ENCODE results near the gene PLXND1.
"Not testable (repeated sequence)": the region's sequence is repeated elsewhere in the genome, so short reads cannot be mapped to it uniquely, and the experiment has no call there.

Gene PLXND1

DNA sequence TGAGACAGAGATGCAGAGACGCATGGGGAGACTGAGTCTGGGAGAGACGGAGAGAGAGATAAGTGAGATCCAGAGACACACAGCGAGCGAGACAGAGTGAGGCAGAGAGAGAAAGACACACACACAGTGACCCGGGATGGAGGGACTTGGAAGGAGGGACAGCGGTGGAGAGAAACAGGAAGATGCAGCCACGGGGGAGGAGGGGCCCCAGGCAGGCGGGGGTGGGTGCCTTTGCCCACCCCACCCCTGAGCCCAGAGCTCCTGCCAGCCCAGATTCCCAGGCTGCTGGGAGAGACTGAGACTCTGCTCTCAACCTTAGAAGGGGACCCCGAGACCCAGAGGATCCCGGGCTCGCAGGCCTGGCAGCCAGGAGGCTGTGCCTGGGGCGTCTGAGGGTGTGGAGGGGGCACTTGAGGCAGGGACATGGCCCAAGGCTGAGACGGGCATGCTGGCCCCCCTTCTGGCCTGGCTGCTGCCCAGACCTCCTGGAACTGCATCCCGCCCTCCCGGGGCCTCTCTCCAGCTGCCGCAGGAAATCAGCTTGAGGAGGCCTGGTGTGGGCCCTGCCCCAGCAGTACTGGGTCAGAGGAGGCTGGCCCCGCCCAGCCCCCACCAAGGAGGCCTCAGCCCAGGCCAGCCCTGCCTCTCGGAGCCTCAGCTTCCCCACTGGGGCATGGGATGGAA is 45.4 kb downstream of the PLXND1 start:
- peak; percentile 3 for DNase-seq

DNA sequence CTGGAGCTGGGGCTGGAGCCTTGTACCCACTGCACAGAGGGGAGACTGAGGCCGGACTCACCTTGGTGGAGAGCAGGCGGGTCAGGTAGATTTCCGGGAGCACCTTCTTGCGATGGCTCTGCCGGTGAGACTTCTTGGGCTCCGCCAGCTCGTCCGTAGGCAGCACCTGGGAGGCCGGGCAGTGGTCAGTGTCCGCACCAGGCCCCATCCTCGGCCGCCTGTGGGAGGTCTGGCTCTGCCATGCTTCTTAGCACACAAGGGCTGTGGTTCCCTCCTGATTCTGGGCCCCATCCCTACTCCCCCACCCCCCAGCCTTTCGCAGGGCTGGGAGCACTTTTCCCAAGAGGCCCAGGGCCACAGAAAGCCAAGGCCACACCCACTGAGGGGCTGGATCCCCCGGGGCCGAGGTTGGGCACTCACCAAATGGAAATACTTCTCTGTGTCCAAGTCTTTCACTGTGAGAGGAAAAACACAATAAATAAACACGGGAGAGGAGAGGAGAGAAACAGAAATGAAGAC is 46.1 kb downstream of the PLXND1 start:
- DNase-seq: no peak

DNA sequence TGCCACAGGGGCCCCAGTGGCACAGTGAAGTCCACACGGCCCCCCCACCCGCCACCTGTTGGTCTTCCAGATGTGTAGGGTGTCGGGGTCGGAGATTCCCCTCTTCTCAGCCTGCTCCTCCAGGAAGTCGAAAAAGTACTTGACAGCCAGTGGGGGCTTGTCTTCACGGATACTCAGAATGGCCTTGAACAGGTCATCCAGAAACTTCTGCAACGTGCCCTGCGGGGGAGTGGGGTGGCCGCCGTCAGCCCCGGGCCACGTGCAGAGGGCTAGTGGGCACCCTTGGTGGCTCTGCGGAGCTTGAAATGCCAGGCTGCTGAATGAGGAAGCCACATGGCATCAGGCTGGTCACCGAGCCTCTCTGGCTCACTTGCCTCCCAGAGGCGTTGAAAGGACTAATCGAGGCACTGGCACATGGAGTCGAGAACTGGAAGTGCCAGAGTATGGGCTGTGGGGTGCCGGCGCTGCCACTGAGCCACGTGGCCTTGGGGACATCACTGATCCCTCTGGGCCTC is 46.9 kb downstream of the PLXND1 start:
- DNase-seq: no peak

DNA sequence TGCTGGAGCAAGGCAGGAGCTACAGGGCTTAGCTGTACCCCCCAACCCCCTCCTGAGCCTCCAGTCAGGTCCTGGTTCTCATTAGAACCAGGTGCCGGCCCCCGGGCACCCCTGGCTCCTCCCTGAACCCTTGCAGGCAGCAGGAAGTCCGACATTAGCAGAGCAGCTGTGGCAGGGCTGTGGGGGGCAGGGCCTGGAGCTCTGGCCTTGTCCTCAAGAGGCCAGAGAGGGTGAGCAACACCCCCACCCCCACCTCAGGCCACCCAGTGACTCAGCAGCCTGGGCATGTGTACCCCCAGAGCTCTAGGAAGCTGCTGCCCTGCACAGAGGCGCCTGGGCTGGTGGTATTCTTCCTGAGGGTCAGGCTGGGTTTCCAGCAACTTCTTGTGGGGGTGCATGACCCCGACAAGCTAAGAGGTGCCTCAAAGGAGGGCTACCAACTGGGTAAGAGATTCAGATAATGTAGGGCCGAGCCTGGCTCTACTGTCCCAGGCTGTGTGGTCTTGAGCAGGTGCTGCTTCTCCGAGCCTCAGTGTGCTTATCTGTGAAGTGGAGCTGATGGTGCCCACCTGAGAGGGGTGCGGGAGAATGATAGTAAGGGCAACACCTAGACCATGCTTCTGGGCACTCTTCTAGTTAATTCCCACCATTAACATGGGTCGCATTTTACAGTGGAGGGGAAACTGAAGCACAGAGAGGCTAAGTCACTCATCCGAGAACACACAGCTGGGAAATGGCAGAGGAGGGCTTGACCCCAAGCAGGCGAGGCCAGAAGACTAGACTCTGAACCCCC is 47.5 kb downstream of the PLXND1 start:
- DNase-seq: no peak

GRCh38 chr3:129558081-129558771 is 48.2 kb downstream of the PLXND1 start:
- DNase-seq: no peak

GRCh38 chr3:129557548-129557894 is 49.0 kb downstream of the PLXND1 start:
- DNase-seq: no peak

DNA sequence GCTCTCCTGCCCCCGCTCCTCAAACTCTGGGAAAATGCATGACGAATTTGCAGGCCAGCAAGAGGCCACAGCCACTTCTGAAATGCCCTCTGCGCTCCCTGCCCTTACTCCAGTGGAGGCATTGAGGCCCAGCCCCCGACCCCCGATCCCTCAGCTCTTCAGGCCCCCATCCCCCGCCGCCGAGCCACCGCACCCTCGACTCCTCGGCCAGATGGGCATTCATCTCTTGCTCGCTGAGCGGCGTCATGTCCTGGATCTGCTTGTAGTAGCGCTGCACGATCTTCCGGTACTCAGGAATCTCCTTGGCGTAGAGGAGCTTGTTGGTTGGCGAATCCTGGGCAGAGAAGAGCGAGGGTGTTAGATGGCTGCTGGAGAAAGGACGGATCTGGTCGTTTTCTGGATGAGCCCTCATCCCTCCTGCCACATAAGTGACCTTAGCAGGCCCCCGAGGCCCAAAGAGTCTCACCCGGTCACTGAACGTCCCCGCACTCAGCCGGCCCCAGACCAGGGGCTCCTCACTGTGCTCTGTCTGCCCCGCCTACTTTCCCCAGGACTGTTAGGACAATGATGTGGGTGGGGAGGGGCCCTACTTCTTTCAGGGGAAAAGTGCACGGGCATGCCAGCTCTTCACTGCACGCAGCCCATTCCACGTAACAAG is 49.5 kb downstream of the PLXND1 start:
- DNase-seq: no peak

- DNase-seq: no peak
These were observed 50.1 kb downstream of the PLXND1 start for GRCh38 chr3:129556358-129556695.

DNA sequence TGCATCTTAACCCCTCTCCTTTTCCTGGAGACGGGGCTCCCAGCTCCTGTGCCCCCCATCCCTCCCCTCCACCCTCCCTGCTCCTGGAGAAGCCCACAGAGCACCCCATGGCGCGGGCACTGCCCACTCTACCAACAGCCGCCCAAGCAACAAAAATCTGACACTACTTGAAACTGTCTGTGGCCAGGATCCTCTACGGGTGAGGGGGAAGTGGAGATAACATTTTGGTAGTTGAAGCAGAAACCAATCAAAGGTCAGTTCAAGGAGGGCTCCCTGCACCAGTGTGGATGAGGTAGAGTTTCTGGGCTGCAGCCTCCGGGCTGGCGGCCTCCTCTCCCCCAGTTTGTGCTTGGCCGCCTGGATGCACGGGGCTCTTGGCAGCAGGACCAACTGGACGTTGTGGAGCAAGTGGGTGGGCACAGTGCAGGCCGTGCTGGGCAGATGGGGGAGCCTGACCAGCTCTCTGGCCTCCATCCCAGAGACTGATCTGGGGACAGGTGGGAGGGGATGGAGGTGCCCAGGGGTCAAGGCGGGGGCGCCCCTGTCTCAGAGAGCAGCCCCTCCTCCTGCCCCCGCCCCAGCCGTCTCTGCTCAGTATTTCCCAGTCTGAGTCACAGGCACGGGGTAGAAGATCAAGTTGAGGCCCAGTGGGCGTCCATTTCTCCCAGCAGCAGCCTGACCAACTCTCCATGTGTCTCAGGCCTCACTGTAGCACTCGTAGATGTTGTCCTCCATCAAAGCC is 50.7 kb downstream of the PLXND1 start:
- no peak for DNase-seq

DNA sequence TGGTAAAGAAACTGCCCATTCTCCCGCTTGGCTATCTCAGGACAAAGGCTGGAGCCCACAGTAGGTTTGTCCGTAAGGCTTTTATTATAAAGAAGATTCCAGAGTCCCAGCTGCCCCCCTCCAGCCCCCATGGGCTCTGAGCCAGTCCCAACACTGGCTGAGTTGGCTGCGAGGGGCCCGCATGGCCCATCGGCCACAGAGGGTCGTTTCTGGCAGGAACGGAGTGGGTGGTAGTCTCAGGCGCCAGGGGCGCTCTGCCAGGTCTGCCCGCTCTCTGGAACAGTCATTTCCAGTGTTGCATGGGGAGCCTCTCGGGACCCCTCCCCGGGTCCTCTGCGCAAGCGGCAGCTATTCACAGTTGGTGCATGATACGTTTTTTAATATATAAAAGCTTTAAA is 51.3 kb downstream of the PLXND1 start:
- no peak for DNase-seq

DNA sequence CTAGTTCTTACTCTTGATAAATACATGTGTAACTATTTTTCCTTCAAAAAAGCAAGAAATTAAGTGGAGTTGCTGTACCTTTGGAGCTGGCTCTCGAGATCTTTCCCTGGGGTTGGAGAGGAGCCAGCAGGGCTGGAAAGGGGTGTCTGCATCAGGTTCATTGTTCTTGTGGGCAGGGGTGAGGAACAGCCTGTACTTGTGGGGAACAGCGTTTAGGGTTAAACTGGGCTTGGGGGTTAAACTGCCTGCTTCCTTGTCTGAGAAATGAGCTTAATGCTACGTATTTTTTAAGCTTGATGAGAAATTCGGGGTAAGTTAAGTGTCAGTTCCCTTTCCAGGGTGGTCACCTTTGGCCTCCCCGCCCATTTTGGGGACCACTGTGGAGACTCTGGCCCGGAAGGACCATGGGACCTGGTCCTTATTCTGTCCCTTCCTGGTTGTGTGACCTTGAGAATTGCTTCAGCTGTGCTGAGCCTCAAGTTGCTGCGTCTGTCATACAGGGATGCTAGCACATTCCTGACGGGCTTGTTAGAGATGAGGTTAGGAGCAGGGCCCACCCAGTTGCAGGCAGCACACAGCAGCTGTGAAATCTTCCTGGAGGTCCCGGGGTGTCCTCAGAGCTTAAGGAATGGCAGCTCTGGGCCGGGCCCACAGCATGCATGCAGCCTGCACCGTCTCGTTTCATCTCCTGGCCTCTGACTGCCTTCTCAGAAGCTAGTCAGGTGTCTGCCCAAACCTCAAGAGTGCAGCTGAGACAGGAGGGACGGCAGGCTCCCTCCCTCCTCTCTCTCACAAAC is 51.9 kb downstream of the PLXND1 start:
- no peak for DNase-seq

DNA sequence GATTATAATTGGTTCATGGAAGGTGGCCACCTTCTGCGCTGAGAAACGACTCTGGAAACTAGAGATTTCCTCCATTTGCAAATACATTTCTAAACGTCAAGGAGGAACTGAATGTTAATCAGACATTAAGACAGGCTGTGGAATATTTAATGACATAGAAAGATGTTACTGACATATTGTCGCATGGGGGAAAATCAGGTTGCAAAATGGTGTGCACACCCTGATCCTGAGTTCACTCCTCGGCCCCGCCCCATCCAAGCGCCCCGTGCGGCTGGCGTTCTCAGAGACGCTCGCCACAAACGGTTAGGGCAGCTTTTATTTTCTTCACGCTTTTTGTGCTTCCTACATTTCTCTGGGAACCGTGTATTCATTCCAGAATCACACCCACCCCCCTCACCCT is 52.8 kb downstream of the PLXND1 start:
- peak; percentile 40 for DNase-seq

DNA sequence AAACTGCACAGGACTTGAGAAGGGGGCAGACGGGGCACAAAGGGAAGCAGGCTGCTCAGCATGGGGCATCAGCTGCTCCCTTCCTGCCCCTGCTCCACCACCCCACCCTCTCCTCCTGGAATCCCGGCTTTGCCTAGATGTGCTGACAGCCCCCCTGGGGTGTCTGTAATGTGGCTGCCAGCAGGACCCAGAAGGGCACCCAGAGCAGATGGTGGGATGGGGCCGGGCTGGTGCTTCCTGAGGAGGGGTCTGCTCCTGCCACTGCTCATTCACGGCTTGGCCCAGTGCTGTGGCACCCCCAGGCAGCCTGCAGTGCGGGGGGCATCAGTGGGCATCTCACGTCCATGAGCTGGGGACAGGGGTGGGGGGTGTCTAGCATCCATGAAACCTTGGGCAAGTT is 53.3 kb downstream of the PLXND1 start:
- DNase-seq: peak; percentile 71

DNA sequence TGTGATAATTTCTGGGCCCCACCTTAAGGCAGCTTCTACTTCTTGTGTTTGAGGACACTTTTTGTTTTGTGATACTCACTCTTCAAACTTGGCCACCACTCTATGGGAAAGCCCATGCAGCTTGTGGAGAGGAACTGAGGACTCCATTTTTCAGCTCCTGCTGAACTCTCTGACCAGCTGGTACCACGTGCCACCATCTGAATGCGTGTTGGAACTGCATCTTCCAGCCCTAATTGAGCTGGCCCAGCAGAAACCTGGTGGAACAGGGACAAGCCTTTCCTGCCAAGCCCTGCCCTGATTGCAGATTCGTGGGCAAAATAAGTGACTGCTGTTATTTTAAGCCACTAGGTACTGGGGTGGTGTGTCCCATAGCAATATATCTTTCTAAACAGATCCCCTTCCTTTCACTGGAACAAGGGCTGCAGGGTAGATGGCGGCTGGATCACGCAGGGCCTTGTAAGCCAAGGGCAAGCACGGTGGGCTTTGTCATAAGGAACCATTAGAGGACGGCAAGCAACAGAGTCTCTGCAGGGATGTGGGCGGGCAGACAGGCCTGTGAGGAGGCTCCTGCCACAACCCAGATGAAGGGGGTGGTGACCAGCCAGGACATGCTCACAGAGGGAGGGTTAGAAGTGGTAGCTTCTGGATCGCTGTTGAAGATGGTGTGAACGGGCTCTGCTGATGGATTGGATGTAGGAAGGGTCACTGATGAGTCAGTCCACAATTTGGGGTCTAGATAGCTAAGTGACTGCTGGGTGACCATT is 54.0 kb downstream of the PLXND1 start:
- DNase-seq: peak; percentile 1

DNA sequence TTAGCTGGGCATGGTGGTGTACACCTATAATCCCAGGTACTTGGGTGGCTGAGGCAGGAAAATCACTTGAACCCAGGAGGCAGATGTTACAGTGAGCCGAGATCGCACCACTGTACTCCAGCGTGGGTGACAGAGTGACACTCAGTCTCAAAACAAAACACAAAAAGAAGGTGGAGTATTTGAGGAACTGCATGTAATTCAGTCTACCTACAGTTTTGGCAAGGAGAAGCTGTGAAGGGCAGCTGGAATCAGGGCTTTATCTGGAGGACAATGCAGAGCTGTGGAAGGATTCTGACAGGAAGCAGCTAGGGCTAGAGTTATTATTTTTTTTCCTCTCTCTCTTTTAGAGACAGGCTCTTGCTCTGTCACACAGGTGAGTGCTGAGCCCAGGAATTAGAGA is 56.7 kb downstream of the PLXND1 start:
- no peak for DNase-seq

- no peak for DNase-seq
These were observed 57.3 kb downstream of the PLXND1 start for GRCh38 chr3:129549006-129549800.

GRCh38 chr3:129548104-129548965 is 58.1 kb downstream of the PLXND1 start:
- DNase-seq: no peak

DNA sequence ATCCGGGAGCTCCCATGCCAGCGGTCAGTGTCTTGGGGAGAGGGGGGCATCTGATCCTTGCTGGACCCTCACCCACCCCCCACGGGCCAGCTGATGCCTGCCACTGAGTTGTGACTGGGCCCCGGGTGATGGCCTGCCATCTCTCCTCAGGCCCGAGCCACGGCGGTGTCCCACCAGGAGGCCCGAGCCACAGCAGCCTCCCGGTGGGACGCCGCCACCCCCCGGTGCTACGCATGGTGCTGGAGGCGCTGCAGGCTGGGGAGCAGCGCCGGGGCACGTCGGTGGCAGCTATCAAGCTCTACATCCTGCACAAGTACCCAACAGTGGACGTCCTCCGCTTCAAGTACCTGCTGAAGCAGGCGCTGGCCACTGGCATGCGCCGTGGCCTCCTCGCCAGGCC is 59.2 kb downstream of the PLXND1 start:
- DNase-seq: no peak

DNA sequence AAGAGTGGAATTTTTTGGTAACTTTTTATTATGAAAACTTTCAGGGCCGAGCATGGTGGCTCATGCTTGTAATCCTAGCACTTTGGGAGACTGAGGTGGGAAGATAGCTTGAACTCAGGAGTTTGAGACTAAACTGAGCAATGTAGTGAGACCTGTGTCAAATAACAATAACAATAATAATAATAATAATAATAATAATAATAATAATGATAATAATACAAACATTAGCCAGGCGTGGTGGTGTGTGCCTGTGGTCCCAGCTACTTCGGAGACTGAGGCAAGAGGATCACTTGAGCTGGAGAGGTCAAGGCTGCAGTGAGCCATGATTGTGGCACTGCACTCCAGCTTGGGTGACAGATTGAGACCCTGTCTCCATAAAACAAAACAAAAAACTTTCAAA is 60.5 kb downstream of the PLXND1 start:
- DNase-seq: not testable (repeated sequence)
